PC-9 (cell line): Measurements from ENCODE around the gene ABLIM1. TPM values are rescaled to one million over a fixed set of nuclear protein-coding genes. Genes with fewer than 3 reads are reported as not detected.
A peak's percentile ranks its signal among the peaks of the same experiment; 100 is the strongest.

ENCODE experiments used
- BruUV-seq: library from RNA; stranded (reverse); fragments of 400-500 nt; replicated peaks from 2 replicates; lab custom pipeline; 2021; lab: Mats Ljungman, UMichigan
- CTCF ChIA-PET: fragments of 300-600 bp; sonication (Branson Sonifier 250); formaldehyde crosslinking; loops from one replicate; lab custom pipeline; 2022; ENCODE audit warnings: antibody characterized with exemption; lab: Charles Lee
- POLR2A ChIA-PET: fragments of 300-600 bp; sonication (Branson Sonifier 250); formaldehyde crosslinking; loops from one replicate; lab custom pipeline; 2022; ENCODE audit warnings: antibody characterized with exemption; ENCODE audit not compliant: unreplicated experiment; lab: Charles Lee
- DNase-seq, 2 experiments: peaks; one replicate each; pipeline versions ENCODE4 v3.0.0 to v3.0.0-alpha.2; 2015 to 2022; ENCODE audit warnings: mixed read lengths in 1 of 2
- H2AFZ ChIP-seq: fragments of 200-600 bp; sonication (generic); 2 replicates; pipeline ENCODE4 v1.8.1; 2017; ENCODE audit warnings: antibody characterized with exemption
- H3F3A ChIP-seq: fragments of 200-600 bp; sonication (generic); 2 replicates; pipeline ENCODE4 v1.8.1; 2017; ENCODE audit warnings: antibody characterized with exemption, mild to moderate bottlenecking, low read depth; ENCODE audit not compliant: insufficient read depth
- H3K27ac ChIP-seq: fragments of 200-600 bp; sonication (generic); 2 replicates; pipeline ENCODE4 v1.6.1; 2016; ENCODE audit warnings: mixed run types
- H3K27me3 ChIP-seq: fragments of 200-600 bp; sonication (generic); 2 replicates; pipeline ENCODE4 v1.6.1; 2016; ENCODE audit warnings: low read depth, mixed run types; ENCODE audit not compliant: insufficient read depth
- H3K36me3 ChIP-seq: fragments of 200-600 bp; sonication (generic); 2 replicates; pipeline ENCODE4 v1.6.1; 2016; ENCODE audit warnings: low read depth, mixed run types
- H3K4me1 ChIP-seq: fragments of 200-600 bp; sonication (generic); replicated peaks from 2 replicates; pipeline ENCODE4 v1.6.1; 2016; ENCODE audit warnings: mixed run types; ENCODE audit not compliant: insufficient read depth
- H3K4me2 ChIP-seq: fragments of 200-600 bp; sonication (generic); 2 replicates; pipeline ENCODE4 v1.6.1; 2017; ENCODE audit warnings: mixed run types
- H3K4me3 ChIP-seq: fragments of 200-600 bp; sonication (generic); 2 replicates; pipeline ENCODE4 v1.6.1; 2016; ENCODE audit warnings: mixed run types
- H3K79me2 ChIP-seq: fragments of 200-600 bp; sonication (generic); 2 replicates; pipeline ENCODE4 v1.6.1; 2017; ENCODE audit warnings: low read depth, mixed run types
- H3K9me2 ChIP-seq: fragments of 200-600 bp; sonication (generic); 2 replicates; pipeline ENCODE4 v1.8.1; 2017; ENCODE audit warnings: mild to moderate bottlenecking; ENCODE audit not compliant: insufficient read depth
- H3K9me3 ChIP-seq: fragments of 200-600 bp; sonication (generic); 2 replicates; pipeline ENCODE4 v1.8.1; 2016; ENCODE audit warnings: low read depth; ENCODE audit not compliant: insufficient read depth
- H4K20me1 ChIP-seq: fragments of 200-600 bp; sonication (generic); 2 replicates; pipeline ENCODE4 v1.8.1; 2017; ENCODE audit not compliant: insufficient read depth
- CTCF ChIP-seq: fragments of 200-600 bp; sonication (generic); conservative IDR thresholded peaks from 2 replicates; pipeline ENCODE4 v1.6.1; 2017; ENCODE audit warnings: mixed run types, antibody characterized with exemption, mild to moderate bottlenecking, moderate library complexity
- EZH2 ChIP-seq: fragments of 200-600 bp; sonication (generic); IDR thresholded peaks from 2 replicates; pipeline ENCODE4 v1.8.0; 2017; ENCODE audit warnings: antibody characterized with exemption, low read depth
- intact Hi-C: fragments of 100-400 bp; cut with micrococcal nuclease; formaldehyde crosslinking; loops from one replicate; pipeline ENCODE4 v1.10.0; 2022; ENCODE audit not compliant: unreplicated experiment
- total RNA-seq: library from RNA; stranded (reverse); gene quantifications from 2 replicates; pipeline ENCODE4 v1.2.3, GENCODE V29; 2021

Gene ABLIM1
- total RNA-seq, 1 experiment from 2014 or later, result 68.7 TPM

- peaks cover 22% of the 10 kb centered on the region for H3K79me2 ChIP-seq
- H4K20me1 ChIP-seq, result no peaks in the 10 kb centered on the region
- DNase-seq, result peak; percentile 67 to 85
- H3F3A ChIP-seq, result peaks cover 4% of the 10 kb centered on the region; the same call in 1 of the 2 replicates
- intact Hi-C loops, result loop anchor here (1.0 kb wide), 2 partner anchors 69 to 83 kb away; no protein-coding TSS in a partner anchor
- no peak overlapping the region for H2AFZ ChIP-seq
- ChIA-PET POLR2A (interaction anchor here (0.8 kb wide), 1 partner anchor 14 kb away, joined by 4 read pairs; no protein-coding TSS in a partner anchor), CTCF (interaction anchor here (0.6 kb wide), 2 partner anchors 16 to 37 kb away, joined by 3 to 4 read pairs; no protein-coding TSS in a partner anchor)
- H3K4me2 ChIP-seq, result peak overlapping the region; percentile 57
- no peaks in the 10 kb centered on the region for H3K36me3 ChIP-seq
- no peak overlapping the region for H3K4me3 ChIP-seq
- H3K9me2 ChIP-seq, result no peaks in the 10 kb centered on the region
- no peaks in the 10 kb centered on the region for H3K9me3 ChIP-seq
- TF ChIP-seq CTCF (no peak), EZH2 (no peak)
- no TSS peak for BruUV-seq
- H3K27me3 ChIP-seq, result no peaks in the 10 kb centered on the region
- peaks cover 32% of the 10 kb centered on the region for H3K4me1 ChIP-seq
- no peak overlapping the region for H3K27ac ChIP-seq
Observed at GRCh38 chr10:114389426-114389825, 268.6 kb downstream of the ABLIM1 start.

- Histone ChIP-seq H3K36me3 (no peaks in the 10 kb centered on the region), H3K4me2 (peak overlapping the region; percentile 13; the same call in 1 of the 2 replicates), H3K27me3 (no peaks in the 10 kb centered on the region), H3K9me2 (no peaks in the 10 kb centered on the region), H3K27ac (no peak overlapping the region), H3K4me3 (no peak overlapping the region), H3K9me3 (no peaks in the 10 kb centered on the region), H3F3A (peaks cover 4% of the 10 kb centered on the region; the same call in 1 of the 2 replicates), H2AFZ (no peak overlapping the region), H3K4me1 (peaks cover 32% of the 10 kb centered on the region), H3K79me2 (peaks cover 22% of the 10 kb centered on the region; the same call in 1 of the 2 replicates), H4K20me1 (no peaks in the 10 kb centered on the region)
- intact Hi-C loops, result no loop called here
- POLR2A ChIA-PET, result no interaction called here
- TF ChIP-seq EZH2, result no peak
- no peak for TF ChIP-seq CTCF
- CTCF ChIA-PET, result interaction anchor here (0.6 to 0.7 kb wide), 3 partner anchors 40 to 666 kb away, joined by 3 to 5 read pairs (median 3); no protein-coding TSS in a partner anchor
- no peak for DNase-seq
- BruUV-seq, result no TSS peak
Observed at GRCh38 chr10:114388275-114388674, 269.8 kb downstream of the ABLIM1 start.

- ChIA-PET CTCF (interaction anchor here (0.6 to 0.7 kb wide), 2 partner anchors 40 to 665 kb away, joined by 3 read pairs; no protein-coding TSS in a partner anchor), POLR2A (no interaction called here)
- no peak for DNase-seq
- Histone ChIP-seq H3K4me1 (peaks cover 32% of the 10 kb centered on the region), H3K9me3 (no peaks in the 10 kb centered on the region), H3F3A (peaks cover 4% of the 10 kb centered on the region; the same call in 1 of the 2 replicates), H3K27me3 (no peaks in the 10 kb centered on the region), H3K27ac (no peak overlapping the region), H4K20me1 (no peaks in the 10 kb centered on the region), H3K4me3 (no peak overlapping the region), H3K9me2 (no peaks in the 10 kb centered on the region), H3K36me3 (no peaks in the 10 kb centered on the region), H3K79me2 (peaks cover 22% of the 10 kb centered on the region; the same call in 1 of the 2 replicates), H2AFZ (no peak overlapping the region), H3K4me2 (no peak overlapping the region)
- intact Hi-C loops, result no loop called here
- TF ChIP-seq CTCF (no peak), EZH2 (no peak)
- no TSS peak for BruUV-seq
Observed at GRCh38 chr10:114387784-114388183, 270.3 kb downstream of the ABLIM1 start.
